Measurements from ENCODE around the gene ADH5. TPM values are rescaled to one million over a fixed set of nuclear protein-coding genes. Genes with fewer than 3 reads are reported as not detected.

ADH5 gene
- total RNA-seq, result 78.5 and 102 TPM in 2 replicates

DNA sequence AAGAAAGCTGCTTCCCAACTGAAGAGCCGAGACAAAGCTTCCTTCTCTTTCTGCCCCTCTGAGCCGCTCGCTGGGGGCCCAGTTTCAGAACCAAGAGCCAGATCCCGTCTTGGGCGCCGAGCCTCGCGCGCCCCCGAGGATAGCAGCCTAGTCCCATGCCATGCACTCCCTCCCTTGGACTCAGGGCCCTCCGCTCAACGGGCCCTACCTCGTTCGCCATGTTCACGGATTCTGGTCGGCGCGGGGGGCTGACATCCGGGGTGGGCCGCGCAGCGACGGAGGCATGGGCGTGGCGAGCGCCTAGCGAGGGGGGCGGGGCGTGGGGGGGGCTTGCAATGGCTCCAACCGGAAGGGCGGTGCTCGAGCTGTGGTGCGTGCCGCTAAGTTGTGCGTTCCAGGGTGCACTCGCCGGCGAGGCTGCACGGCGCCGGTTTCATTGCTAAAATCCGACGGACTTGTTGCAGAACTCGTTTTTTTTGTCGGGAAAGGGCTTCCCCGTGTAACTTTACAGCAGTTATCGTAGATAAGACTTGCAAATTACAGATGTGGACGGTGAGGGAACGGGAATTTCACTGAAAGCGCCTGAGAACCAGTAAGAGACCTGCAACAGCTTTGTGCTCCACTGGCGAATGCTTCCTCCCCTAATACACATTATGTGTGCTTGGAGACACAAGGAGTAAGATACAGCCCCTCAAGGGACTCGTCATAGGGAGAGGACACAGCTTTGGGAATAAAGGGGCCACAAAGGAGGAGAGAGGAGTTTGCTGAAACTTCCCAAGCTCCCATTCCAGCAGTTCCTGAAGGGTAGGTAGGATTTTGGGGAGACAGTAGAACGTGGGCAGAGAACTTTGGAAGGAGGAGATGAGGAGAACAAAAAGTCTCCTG is at the start of gene ADH5:
Gene ADH5 (minus strand): TSS at position 308 of the 885 bp plus-strand sequence. CDS start 88 bp downstream, at position 220.

Other genes starting within 250 kb of the ADH5 start
- gene EIF4E, start 159.7 kb downstream of the ADH5 start, total RNA-seq, result 196 and 234 TPM in 2 replicates
- 24.7 and 30.3 TPM in 2 replicates for gene METAP1, start 93.1 kb downstream of the ADH5 start, total RNA-seq
- gene ADH4, start 55.5 kb upstream of the ADH5 start, total RNA-seq, result not detected in 2 replicates
- not detected in 2 replicates for gene ADH6, start 130.5 kb upstream of the ADH5 start, total RNA-seq
- gene ADH1A, start 202.2 kb upstream of the ADH5 start, total RNA-seq, result not detected in 2 replicates
- gene ADH1B, start 232.6 kb upstream of the ADH5 start, total RNA-seq, result 0.09 and 0.47 TPM in 2 replicates